ENCODE measurements around the gene IGLL1. TPM values are rescaled to one million over a fixed set of nuclear protein-coding genes. Genes with fewer than 3 reads are reported as not detected.

The IGLL1 gene
- 3.7 TPM for total RNA-seq

DNA sequence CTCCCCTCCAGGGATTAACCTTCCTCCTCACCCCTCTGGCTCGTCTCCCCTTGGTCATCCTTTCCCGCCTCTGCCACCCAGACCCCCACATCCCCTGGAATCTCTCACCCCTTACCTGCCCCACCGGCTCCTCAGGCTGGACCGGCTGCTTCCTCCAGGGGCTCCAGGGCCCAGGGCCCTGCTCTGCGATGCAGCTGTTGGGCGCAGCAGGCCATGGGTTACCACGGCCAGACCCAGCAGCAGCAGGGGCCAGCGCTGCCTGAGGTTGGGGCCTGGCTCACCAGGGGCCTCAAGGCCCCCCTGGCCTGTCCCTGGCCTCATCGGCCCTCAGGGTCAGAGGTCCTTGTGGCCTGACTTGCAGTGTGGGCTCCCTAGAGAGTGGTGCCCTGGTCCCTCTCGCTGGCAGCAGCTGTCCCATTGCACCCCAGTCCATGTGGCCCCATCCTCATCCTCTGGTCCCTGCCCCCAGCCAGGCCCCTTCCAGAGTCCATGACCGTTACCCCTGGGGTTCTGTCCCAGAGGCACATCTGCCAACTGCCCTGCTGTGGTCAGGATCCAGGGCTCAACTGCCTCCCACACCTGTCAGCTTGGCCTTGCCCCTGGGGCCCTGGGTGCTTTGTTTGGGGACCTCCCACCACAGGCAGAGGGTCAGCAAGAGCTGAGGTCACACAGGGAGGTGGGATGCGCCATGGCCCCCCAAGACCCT, at the start of gene IGLL1:
IGLL1 (minus strand) TSS at position 421 of the 706 bp plus-strand sequence; CDS start at position 321, 100 bp downstream.

Small RNA genes lying within 50 kb of the gene (small RNA-seq; reads per million reads assigned to genes)
- not detected for gene AP000346.3 (ENCODE audit: low replicate concordance)

Other genes starting within 250 kb of the IGLL1 start
- gene DRICH1, start 52.0 kb upstream of the IGLL1 start, total RNA-seq: 1.2 TPM
- 3.2 TPM for gene RGL4, start 110.7 kb upstream of the IGLL1 start, total RNA-seq
- 9.0 TPM for gene ZNF70, start 170.8 kb upstream of the IGLL1 start, total RNA-seq
- 0.99 TPM for gene VPREB3, start 174.1 kb upstream of the IGLL1 start, total RNA-seq
- 1.1 TPM for gene C22orf15, start 182.7 kb upstream of the IGLL1 start, total RNA-seq
- 78.8 TPM for gene CHCHD10, start 187.7 kb upstream of the IGLL1 start, total RNA-seq
- 36.6 TPM for gene MMP11, start 192.6 kb upstream of the IGLL1 start, total RNA-seq
- gene SMARCB1, start 206.7 kb upstream of the IGLL1 start, total RNA-seq: 62.9 TPM

All from metanephros (tissue), 2 donors.